GM19240 (cell line): Measurements from ENCODE around the gene URAD.
"Not testable (repeated sequence)": the region's sequence is repeated elsewhere in the genome, so short reads cannot be mapped to it uniquely, and the experiment has no call there.

Experiments
- DNase-seq: peaks from one replicate; pipeline ENCODE4 v3.0.0; 2011; ENCODE audit warnings: low spot score; ENCODE audit not compliant: insufficient read length

URAD gene

GRCh38 chr13:27970382-27971235, 17.9 kb downstream of the URAD start:
- DNase-seq, result no peak

- DNase-seq, result no peak
Observed at GRCh38 chr13:27969866-27970229, 18.6 kb downstream of the URAD start.

- no peak for DNase-seq
Observed at GRCh38 chr13:27969082-27969865, 19.2 kb downstream of the URAD start, which contains the start of gene CDX2. CDX2 (minus strand) TSS chr13:27969315; CDS start chr13:27969006, 309 bp downstream.

- DNase-seq, result no peak
Observed at GRCh38 chr13:27968316-27969081, 20.0 kb downstream of the URAD start.

GRCh38 chr13:27967736-27968315, 20.7 kb downstream of the URAD start:
- DNase-seq, result no peak

- DNase-seq, result no peak
Observed at GRCh38 chr13:27967203-27967735, 21.2 kb downstream of the URAD start.

GRCh38 chr13:27966641-27967202, 21.8 kb downstream of the URAD start:
- DNase-seq, result no peak

- no peak for DNase-seq
Observed at GRCh38 chr13:27965740-27966640, 22.5 kb downstream of the URAD start.

- no peak for DNase-seq
Observed at GRCh38 chr13:27965343-27965739, 23.2 kb downstream of the URAD start.

- DNase-seq, result no peak
Observed at GRCh38 chr13:27964741-27965323, 23.7 kb downstream of the URAD start.

- not testable (repeated sequence) for DNase-seq
Observed at GRCh38 chr13:27964206-27964605, 24.3 kb downstream of the URAD start.

GRCh38 chr13:27963491-27963890, 25.0 kb downstream of the URAD start:
- no peak for DNase-seq

GRCh38 chr13:27962982-27963381, 25.5 kb downstream of the URAD start:
- no peak for DNase-seq

GRCh38 chr13:27962128-27962841, 26.2 kb downstream of the URAD start:
- DNase-seq, result no peak

GRCh38 chr13:27961227-27962085, 27.0 kb downstream of the URAD start:
- DNase-seq, result no peak

- no peak for DNase-seq
Observed at GRCh38 chr13:27960362-27961226, 27.9 kb downstream of the URAD start.

- no peak for DNase-seq
Observed at GRCh38 chr13:27959976-27960361, 28.5 kb downstream of the URAD start.
